Gastroesophageal sphincter (tissue), 3 donors: ENCODE data around the gene FAM13A.

Experiments used
- CTCF ChIP-seq, 4 experiments: fragments of 200-600 bp in 2 of 4; fragments of 450-650 bp in 2 of 4; sonication (generic) in 1 of 4; IDR thresholded peaks; one replicate each; pipeline ENCODE4 v1.5.1; 2017 to 2019; ENCODE audit warnings: antibody characterized with exemption in 4 of 4, mild to moderate bottlenecking in 2 of 4, moderate library complexity in 2 of 4
- POLR2A ChIP-seq, 2 donors: fragments of 450-650 bp; IDR thresholded peaks; one replicate each; pipeline ENCODE4 v1.6.1; 2017; ENCODE audit warnings: antibody characterized with exemption in 2 of 2, mild to moderate bottlenecking in 2 of 2, moderate library complexity in 1 of 2

- TF ChIP-seq POLR2A (IDR thresholded peaks at IDR 0.05): no peak
- no peak for TF ChIP-seq CTCF (IDR thresholded peaks at IDR 0.05)
These were observed 257.1 kb downstream of the FAM13A start for GRCh38 chr4:88799900-88800299.
